ENCODE results near the gene ABHD13. TPM values are rescaled to one million over a fixed set of nuclear protein-coding genes. Genes with fewer than 3 reads are reported as not detected.

ABHD13 gene
- total RNA-seq, 4 donors from 2014 or later, result 8.7 to 30.0 (median 18.1) TPM

DNA sequence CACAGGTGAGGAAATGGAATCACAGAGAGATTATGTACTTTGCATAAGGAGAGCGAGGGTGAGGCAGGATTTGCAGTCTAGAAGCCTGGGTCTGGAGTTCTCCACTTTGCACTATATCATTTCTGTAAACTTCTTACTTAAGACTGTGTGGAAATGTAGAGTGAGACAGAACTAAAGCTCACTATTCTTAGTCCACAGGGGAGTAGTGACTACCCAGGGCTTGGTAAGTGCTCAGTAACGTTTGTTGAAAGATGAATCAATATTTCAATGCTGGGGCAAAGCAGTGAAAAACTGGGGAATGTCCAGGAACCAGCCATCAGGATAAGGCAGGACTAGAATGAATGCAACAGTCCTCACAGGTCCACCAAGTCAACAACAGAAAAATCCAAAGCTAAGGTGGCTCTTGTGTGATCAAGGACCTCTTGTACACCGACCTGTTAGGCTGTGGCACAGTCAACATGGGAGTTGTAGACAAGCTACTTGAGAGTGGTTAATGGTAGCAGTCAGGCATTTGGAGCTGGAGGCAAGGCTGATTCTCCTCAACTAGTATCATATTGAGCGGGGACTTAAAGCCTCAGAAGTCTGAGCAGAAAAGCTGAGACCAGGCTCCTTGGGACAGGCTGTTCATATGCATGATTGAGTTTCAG lies 50.4 kb downstream of the ABHD13 start:
- H3K27me3 ChIP-seq, result no peaks in the 10 kb centered on the region
- DNase-seq, result no peak
- H3K36me3 ChIP-seq, result no peaks in the 10 kb centered on the region
- intact Hi-C loops (cut with DNase I; ENCODE audit: low total_unique reads), result no loop called here
- TF ChIP-seq POLR2A (IDR thresholded peaks at IDR 0.05) (no peak), CTCF (IDR thresholded peaks at IDR 0.05) (no peak)
- H3K27ac ChIP-seq, result no peak overlapping the region
- H3K4me3 ChIP-seq, result no peak overlapping the region
- H3K9me3 ChIP-seq, result no peaks in the 10 kb centered on the region
- no peaks in the 10 kb centered on the region for H3K4me1 ChIP-seq

DNA sequence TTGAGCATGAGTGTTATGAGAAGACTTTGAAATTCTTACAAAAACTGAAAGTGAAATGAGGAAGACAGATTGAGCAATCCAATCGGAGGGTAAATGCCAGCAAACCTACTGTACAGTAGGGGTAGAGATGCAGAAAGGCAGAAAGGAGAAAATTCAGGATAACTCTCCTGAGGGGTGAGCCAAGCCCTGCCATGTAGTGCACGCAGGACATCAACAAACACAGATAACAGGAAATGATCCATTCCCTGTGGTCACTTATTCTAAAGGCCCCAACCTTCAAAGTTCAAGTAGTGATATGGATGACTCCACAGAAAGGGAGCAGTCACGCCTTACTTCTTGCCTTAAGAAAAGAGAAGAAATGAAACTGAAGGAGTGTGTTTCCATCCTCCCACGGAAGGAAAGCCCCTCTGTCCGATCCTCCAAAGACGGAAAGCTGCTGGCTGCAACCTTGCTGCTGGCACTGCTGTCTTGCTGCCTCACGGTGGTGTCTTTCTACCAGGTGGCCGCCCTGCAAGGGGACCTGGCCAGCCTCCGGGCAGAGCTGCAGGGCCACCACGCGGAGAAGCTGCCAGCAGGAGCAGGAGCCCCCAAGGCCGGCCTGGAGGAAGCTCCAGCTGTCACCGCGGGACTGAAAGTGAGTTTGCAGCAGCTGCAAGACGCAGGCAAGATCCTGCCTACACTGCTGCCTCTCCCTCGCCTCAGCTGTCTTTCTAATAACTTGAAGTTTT lies 51.6 kb downstream of the ABHD13 start, which contains the start of gene TNFSF13B:
Gene TNFSF13B, plus strand, starts transcription at position 118 of the 728 bp plus-strand sequence. Its CDS starts 178 bp downstream, at position 296.
- Histone ChIP-seq H3K27ac (peak within 1 kb of the TSS; percentile 13 to 65), H3K4me1 (no peaks in the 10 kb centered on the region), H3K9me3 (no peaks in the 10 kb centered on the region), H3K4me3 (peak within 1 kb of the TSS; percentile 26 to 30), H3K27me3 (no peaks in the 10 kb centered on the region), H3K36me3 (no peaks in the 10 kb centered on the region)
- no peak for DNase-seq
- TF ChIP-seq POLR2A (IDR thresholded peaks at IDR 0.05) (no peak), CTCF (IDR thresholded peaks at IDR 0.05) (no peak)
- intact Hi-C loops (cut with DNase I; ENCODE audit: low total_unique reads), result no loop called here

- DNase-seq, result no peak
- Histone ChIP-seq H3K4me3 (peak overlapping the region; percentile 26 to 30), H3K27ac (no peak overlapping the region), H3K4me1 (no peaks in the 10 kb centered on the region), H3K9me3 (no peaks in the 10 kb centered on the region), H3K36me3 (no peaks in the 10 kb centered on the region), H3K27me3 (no peaks in the 10 kb centered on the region)
- TF ChIP-seq CTCF (IDR thresholded peaks at IDR 0.05) (no peak), POLR2A (IDR thresholded peaks at IDR 0.05) (no peak)
- intact Hi-C loops (cut with DNase I; ENCODE audit: low total_unique reads), result no loop called here
Measured at GRCh38 chr13:108270442-108270841, 52.2 kb downstream of the ABHD13 start.

DNA sequence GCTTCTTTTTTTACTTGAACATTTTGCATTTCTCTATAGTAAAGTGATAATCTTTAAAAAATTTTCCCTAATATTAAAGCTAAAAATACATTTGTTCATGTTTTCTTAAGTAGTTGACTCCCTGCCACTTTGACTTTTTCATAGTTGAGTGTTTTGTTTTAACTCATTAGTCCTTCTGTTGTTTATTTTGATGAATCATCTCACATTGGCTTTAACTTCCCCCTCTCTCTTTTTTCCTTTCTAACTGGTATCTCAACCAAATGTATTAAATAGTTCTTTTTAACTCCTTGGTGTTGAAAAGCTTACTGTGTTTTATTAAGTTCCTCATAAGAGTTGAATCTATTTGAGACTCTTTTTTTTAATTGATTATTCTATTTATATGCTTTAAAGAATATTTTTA lies 54.1 kb downstream of the ABHD13 start:
- no peak for TF ChIP-seq CTCF (IDR thresholded peaks at IDR 0.05)
- TF ChIP-seq POLR2A (IDR thresholded peaks at IDR 0.05), result no peak
- no peak overlapping the region for H3K27ac ChIP-seq
- H3K4me3 ChIP-seq, result no peak overlapping the region
- intact Hi-C loops (cut with DNase I; ENCODE audit: low total_unique reads), result no loop called here
- DNase-seq, result no peak
- no peaks in the 10 kb centered on the region for H3K9me3 ChIP-seq
- H3K36me3 ChIP-seq, result no peaks in the 10 kb centered on the region
- H3K4me1 ChIP-seq, result no peaks in the 10 kb centered on the region
- no peaks in the 10 kb centered on the region for H3K27me3 ChIP-seq

GRCh38 chr13:108273429-108274118 lies 55.4 kb downstream of the ABHD13 start:
- H3K4me1 ChIP-seq, result no peaks in the 10 kb centered on the region
- H3K27ac ChIP-seq, result no peak overlapping the region
- no peak for DNase-seq
- H3K27me3 ChIP-seq, result no peaks in the 10 kb centered on the region
- no peaks in the 10 kb centered on the region for H3K36me3 ChIP-seq
- TF ChIP-seq POLR2A (IDR thresholded peaks at IDR 0.05), result no peak
- TF ChIP-seq CTCF (IDR thresholded peaks at IDR 0.05), result no peak
- intact Hi-C loops (cut with DNase I; ENCODE audit: low total_unique reads), result no loop called here
- no peaks in the 10 kb centered on the region for H3K9me3 ChIP-seq
- H3K4me3 ChIP-seq, result no peak overlapping the region
